CD4-positive, alpha-beta T cell (primary cell): ENCODE measurements around the gene MROH9. TPM values are rescaled to one million over a fixed set of nuclear protein-coding genes. Genes with fewer than 3 reads are reported as not detected.
"Not testable (repeated sequence)": the region's sequence is repeated elsewhere in the genome, so short reads cannot be mapped to it uniquely, and the experiment has no call there.

Experiments used
- ATAC-seq: fragments of 200-7000 bp; cut with Tn5 transposase; one replicate; pipeline ENCODE4 v1.10.0; 2022; ENCODE audit warnings: mild to moderate bottlenecking; ENCODE audit not compliant: poor library complexity
- CTCF ChIA-PET: fragments of 350-600 bp; sonication (Branson Sonifier 250); formaldehyde crosslinking; loops from one replicate; lab custom pipeline; 2021; ENCODE audit warnings: antibody characterized with exemption, inconsistent platforms; lab: Charles Lee
- POLR2A ChIA-PET: fragments of 350-600 bp; sonication (Branson Sonifier 250); formaldehyde crosslinking; loops from one replicate; lab custom pipeline; 2021; ENCODE audit warnings: antibody characterized with exemption, inconsistent platforms; lab: Charles Lee
- DNase-seq, 14 experiments: peaks; one replicate each; pipeline ENCODE4 v3.0.0-alpha.2; 2013 to 2020; ENCODE audit warnings: mixed read lengths in 2 of 14
- H3K27ac ChIP-seq, 2 donors: one replicate each; pipeline versions ENCODE4 v1.5.1 to v1.7.0; 2013; ENCODE audit warnings: low read length in 2 of 2, low read depth in 1 of 2, mild to moderate bottlenecking in 1 of 2
- H3K27me3 ChIP-seq, 2 experiments: 1 replicate in 1 of 2; 2 replicates in 1 of 2; pipeline versions ENCODE4 v1.6.1 to v1.7.0; 2013; ENCODE audit warnings: low read length in 2 of 2, control low read depth in 1 of 2, mild to moderate bottlenecking in 1 of 2, moderate library complexity in 1 of 2; ENCODE audit not compliant: insufficient read depth in 2 of 2, control insufficient read depth in 1 of 2
- H3K36me3 ChIP-seq: one replicate; pipeline ENCODE4 v1.6.1; 2013; ENCODE audit warnings: low read length, control low read depth; ENCODE audit not compliant: insufficient read depth
- H3K4me1 ChIP-seq: one replicate; pipeline ENCODE4 v1.6.1; 2013; ENCODE audit warnings: low read length, control low read depth; ENCODE audit not compliant: insufficient read depth
- H3K4me3 ChIP-seq: one replicate; pipeline ENCODE4 v1.5.1; 2013; ENCODE audit warnings: mild to moderate bottlenecking, low read length, moderate library complexity
- H3K9me3 ChIP-seq, 2 experiments: 1 replicate in 1 of 2; 2 replicates in 1 of 2; pipeline versions ENCODE4 v1.6.1 to v1.7.0; 2013; ENCODE audit warnings: low read length in 2 of 2, mild to moderate bottlenecking in 2 of 2, control low read depth in 1 of 2, moderate library complexity in 1 of 2; ENCODE audit not compliant: control insufficient read depth in 1 of 2, insufficient read depth in 1 of 2
- H3K27ac Mint-ChIP-seq: one replicate; pipeline ENCODE4 v1.8.0; 2020; ENCODE audit warnings: mixed read lengths
- H3K27me3 Mint-ChIP-seq: one replicate; pipeline ENCODE4 v1.8.0; 2021; ENCODE audit warnings: mixed read lengths
- H3K36me3 Mint-ChIP-seq: one replicate; pipeline ENCODE4 v1.8.0; 2021; ENCODE audit warnings: low read depth, mixed read lengths
- H3K4me1 Mint-ChIP-seq: one replicate; pipeline ENCODE4 v1.8.0; 2021; ENCODE audit warnings: low read depth, mixed read lengths
- H3K4me3 Mint-ChIP-seq: one replicate; pipeline ENCODE4 v1.8.0; 2020; ENCODE audit warnings: mild to moderate bottlenecking, mixed read lengths
- H3K9me3 Mint-ChIP-seq: one replicate; pipeline ENCODE4 v1.8.0; 2020; ENCODE audit warnings: mixed read lengths
- intact Hi-C, 2 experiments: fragments of 100-400 bp; cut with DNase I in 1 of 2; cut with micrococcal nuclease in 1 of 2; formaldehyde crosslinking; loops; one replicate each; pipeline versions ENCODE4 v1.15.1 to v1.9.0; 2023 to 2025; cut with DNase I, micrococcal nuclease
- total RNA-seq, 174 experiments: library from RNA in 2 of 174; stranded (reverse) in 2 of 174; gene quantifications; one replicate each; pipeline ENCODE4 v1.2.3 and lab custom pipeline; 2021 to 2026
- TF ChIP-seq, protein P1 (sequence below): fragments of 200-600 bp; IDR thresholded peaks from one replicate; pipeline ENCODE4 v1.8.0; 2022; ENCODE audit warnings: antibody characterized with exemption, mild to moderate bottlenecking

MROH9 gene
- total RNA-seq, 2 experiments from 2014 or later: not detected

DNA sequence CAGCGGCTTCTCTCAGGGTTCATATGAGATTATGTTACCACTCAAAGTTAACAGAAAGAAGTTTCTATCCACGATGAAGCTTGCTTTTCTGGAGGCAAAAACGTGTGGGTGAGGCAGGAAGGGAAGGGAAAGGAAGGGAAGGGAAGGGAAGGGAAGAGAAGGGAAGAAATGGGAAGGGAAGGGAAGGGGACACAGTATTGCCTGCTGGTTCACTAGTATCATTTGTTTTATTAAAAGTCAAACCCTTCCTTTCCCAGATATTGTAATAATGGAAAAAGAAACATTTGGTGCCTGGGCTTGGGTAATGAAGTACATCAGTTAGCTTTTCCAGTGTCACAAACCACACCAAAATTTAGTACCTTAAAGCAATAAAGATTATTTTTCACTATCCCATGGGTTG lies 18.0 kb upstream of the MROH9 start:
- ATAC-seq: no peak
- no peaks in the 10 kb centered on the region for H3K4me1 Mint-ChIP-seq
- H3K4me3 Mint-ChIP-seq: no peak overlapping the region
- H3K27ac ChIP-seq: no peak overlapping the region
- H3K36me3 ChIP-seq: no peaks in the 10 kb centered on the region
- no peak overlapping the region for H3K27ac Mint-ChIP-seq
- intact Hi-C loops: no loop called here
- ChIA-PET CTCF (no interaction called here), POLR2A (no interaction called here)
- peaks cover 24% of the 10 kb centered on the region for H3K27me3 Mint-ChIP-seq
- H3K4me1 ChIP-seq: no peaks in the 10 kb centered on the region
- H3K36me3 Mint-ChIP-seq: no peaks in the 10 kb centered on the region
- H3K4me3 ChIP-seq: no peak overlapping the region
- H3K9me3 Mint-ChIP-seq: peaks cover 10% of the 10 kb centered on the region
- TF ChIP-seq, protein P1, sequence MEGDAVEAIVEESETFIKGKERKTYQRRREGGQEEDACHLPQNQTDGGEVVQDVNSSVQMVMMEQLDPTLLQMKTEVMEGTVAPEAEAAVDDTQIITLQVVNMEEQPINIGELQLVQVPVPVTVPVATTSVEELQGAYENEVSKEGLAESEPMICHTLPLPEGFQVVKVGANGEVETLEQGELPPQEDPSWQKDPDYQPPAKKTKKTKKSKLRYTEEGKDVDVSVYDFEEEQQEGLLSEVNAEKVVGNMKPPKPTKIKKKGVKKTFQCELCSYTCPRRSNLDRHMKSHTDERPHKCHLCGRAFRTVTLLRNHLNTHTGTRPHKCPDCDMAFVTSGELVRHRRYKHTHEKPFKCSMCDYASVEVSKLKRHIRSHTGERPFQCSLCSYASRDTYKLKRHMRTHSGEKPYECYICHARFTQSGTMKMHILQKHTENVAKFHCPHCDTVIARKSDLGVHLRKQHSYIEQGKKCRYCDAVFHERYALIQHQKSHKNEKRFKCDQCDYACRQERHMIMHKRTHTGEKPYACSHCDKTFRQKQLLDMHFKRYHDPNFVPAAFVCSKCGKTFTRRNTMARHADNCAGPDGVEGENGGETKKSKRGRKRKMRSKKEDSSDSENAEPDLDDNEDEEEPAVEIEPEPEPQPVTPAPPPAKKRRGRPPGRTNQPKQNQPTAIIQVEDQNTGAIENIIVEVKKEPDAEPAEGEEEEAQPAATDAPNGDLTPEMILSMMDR: no peak
- peaks cover 0 to 3% of the 10 kb centered on the region in 2 experiments for H3K27me3 ChIP-seq
- peaks cover 11 to 21% of the 10 kb centered on the region in 2 experiments for H3K9me3 ChIP-seq
- DNase-seq: no peak

- CTCF ChIA-PET, H3K36me3 Mint-ChIP-seq, H3K4me1 Mint-ChIP-seq, H3K4me1 ChIP-seq, H3K4me3 ChIP-seq, H3K27ac Mint-ChIP-seq, H3K27me3 ChIP-seq, POLR2A ChIA-PET, H3K36me3 ChIP-seq, ATAC-seq, DNase-seq, intact Hi-C loops, H3K27ac ChIP-seq, H3K4me3 Mint-ChIP-seq, H3K27me3 Mint-ChIP-seq: not testable (repeated sequence)
- peaks cover 10% of the 10 kb centered on the region for H3K9me3 Mint-ChIP-seq
- peaks cover 13 to 21% of the 10 kb centered on the region in 2 experiments for H3K9me3 ChIP-seq
Measured at GRCh38 chr1:170924656-170925055, 10.7 kb upstream of the MROH9 start.

DNA sequence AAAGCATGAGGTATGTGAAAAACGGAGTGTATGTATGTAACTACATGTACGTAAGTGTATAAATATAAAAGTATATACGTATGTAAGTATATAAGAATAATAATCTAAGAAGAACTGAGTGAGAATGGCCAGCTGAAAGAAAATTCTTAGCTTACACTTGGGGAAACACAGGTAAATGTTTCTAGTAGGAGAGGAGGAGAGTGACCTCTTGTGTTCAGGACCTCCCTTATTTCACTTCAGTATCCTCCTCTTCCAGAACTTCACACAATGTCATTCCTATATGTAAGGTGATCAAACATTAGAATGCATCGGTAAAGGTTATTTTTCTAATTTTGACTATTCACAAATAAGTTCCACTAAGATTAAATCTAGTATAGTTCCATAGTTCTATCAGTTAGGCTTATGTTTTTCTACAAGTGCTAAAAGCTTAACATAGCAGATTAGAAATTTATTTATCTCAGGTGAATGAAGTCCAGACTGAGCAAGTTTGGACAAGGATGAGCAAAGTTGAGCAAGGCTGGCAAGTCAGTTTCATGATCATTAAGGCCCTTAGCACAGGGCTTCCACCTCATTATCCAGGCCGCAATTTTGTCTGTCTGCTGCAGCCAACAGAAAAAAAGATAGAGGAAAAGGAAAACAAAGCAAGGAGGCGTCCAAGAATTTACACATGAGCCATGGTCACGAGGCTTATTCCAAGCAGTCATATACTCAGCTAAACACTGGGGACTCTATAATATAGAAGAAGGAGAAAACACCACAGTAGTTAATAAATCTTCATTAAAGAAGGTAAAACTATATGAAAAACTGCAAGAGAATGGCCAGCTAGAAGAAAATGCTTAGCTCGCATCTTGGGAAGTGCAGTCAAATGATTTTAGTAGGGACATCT lies 7.1 kb upstream of the MROH9 start:
- Mint-ChIP-seq H3K4me1 (no peaks in the 10 kb centered on the region), H3K27ac (no peak overlapping the region), H3K4me3 (no peak overlapping the region), H3K9me3 (no peaks in the 10 kb centered on the region), H3K27me3 (peaks cover 9% of the 10 kb centered on the region), H3K36me3 (no peaks in the 10 kb centered on the region)
- H3K9me3 ChIP-seq: no peaks in the 10 kb centered on the region
- CTCF ChIA-PET: no interaction called here
- no peaks in the 10 kb centered on the region for H3K27me3 ChIP-seq
- DNase-seq (no peak), ATAC-seq (no peak)
- H3K27ac ChIP-seq: no peak overlapping the region
- no peaks in the 10 kb centered on the region for H3K4me1 ChIP-seq
- intact Hi-C loops: loop anchor here in 1 of 2 experiments (2.0 kb wide), 1 partner anchor 997 kb away; no protein-coding TSS in a partner anchor
- POLR2A ChIA-PET: interaction anchor here (1.0 kb wide), 1 partner anchor 16 kb away, joined by 3 read pairs; no protein-coding TSS in a partner anchor
- H3K36me3 ChIP-seq: no peaks in the 10 kb centered on the region
- no peak overlapping the region for H3K4me3 ChIP-seq
- TF ChIP-seq, protein P1: no peak
